Fibroblast of lung (primary cell): ENCODE data around the gene FAAP20.

Source experiments
- CTCF ChIP-seq, 2 donors: IDR thresholded peaks in 1 of 2; conservative IDR thresholded peaks in 1 of 2; 1 replicate in 1 of 2; 2 replicates in 1 of 2; pipeline ENCODE4 v1.5.1; 2011 to 2012; ENCODE audit warnings: low read length in 2 of 2, control low read depth in 1 of 2, inconsistent platforms in 1 of 2, low read depth in 1 of 2, mild to moderate bottlenecking in 1 of 2
- EZH2 ChIP-seq: IDR thresholded peaks from 2 replicates; pipeline ENCODE4 v1.5.1; 2012; ENCODE audit warnings: low read length, control low read depth, mild to moderate bottlenecking; ENCODE audit errors: missing control alignments

GRCh38 chr1:2239013-2239370 is 44.4 kb upstream of the FAAP20 start:
- TF ChIP-seq CTCF (conservative IDR thresholded peaks at IDR 0.05 in 1 of 2, IDR thresholded peaks at IDR 0.05 in 1 of 2; ENCODE audit: low read depth in 1 of 2, low read length in 2 of 2) (no peak), EZH2 (no peak)
